Testis (tissue), 3 donors: ENCODE results near the gene PDGFD. TPM values are rescaled to one million over a fixed set of nuclear protein-coding genes. Genes with fewer than 3 reads are reported as not detected.

Experiments
- DNase-seq: peaks from one replicate; pipeline ENCODE4 v3.0.0-alpha.2; 2019
- H3K27ac ChIP-seq, 2 donors: fragments of 200-600 bp; sonication (generic); one replicate each; pipeline ENCODE4 v1.5.1; 2019
- H3K27me3 ChIP-seq: fragments of 200-600 bp; sonication (generic); one replicate; pipeline ENCODE4 v1.5.1; 2019
- H3K36me3 ChIP-seq: fragments of 200-600 bp; sonication (generic); one replicate; pipeline ENCODE4 v1.5.1; 2017; ENCODE audit warnings: low read depth; ENCODE audit errors: missing control alignments
- H3K4me1 ChIP-seq: fragments of 200-600 bp; sonication (generic); one replicate; pipeline ENCODE4 v1.5.1; 2019
- H3K4me3 ChIP-seq, 2 donors: fragments of 200-600 bp; sonication (generic); one replicate each; pipeline ENCODE4 v1.5.1; 2017 to 2019
- H3K9me3 ChIP-seq: fragments of 200-600 bp; sonication (generic); one replicate; pipeline ENCODE4 v1.5.1; 2017
- CTCF ChIP-seq, 3 experiments: fragments of 450-650 bp in 2 of 3; fragments of 200-600 bp in 1 of 3; sonication (generic) in 1 of 3; IDR thresholded peaks; one replicate each; pipeline ENCODE4 v1.5.1; 2016 to 2019; ENCODE audit warnings: antibody characterized with exemption in 3 of 3, mild to moderate bottlenecking in 2 of 3, moderate library complexity in 1 of 3
- POLR2A ChIP-seq: fragments of 450-650 bp; IDR thresholded peaks from one replicate; pipeline ENCODE4 v1.6.1; 2017; ENCODE audit warnings: antibody characterized with exemption, mild to moderate bottlenecking, moderate library complexity
- WGBS, 2 donors: methylation state at CpG; one replicate each; pipeline ENCODE4 v1.1.5; 2018; 5-methylcytosine and 5-hydroxymethylcytosine counted together
- intact Hi-C: fragments of 100-400 bp; cut with DNase I; formaldehyde crosslinking; loops from one replicate; pipeline ENCODE4 v1.15.1; 2023; ENCODE audit warnings: low total_unique reads
- polyA plus RNA-seq: library from polyadenylated mRNA; stranded (reverse); fragments of 350-450 nt; fragmentation: Illumina TruSeq; extraction: RNeasy Lipid Tissue Mini Kit (QIAGEN cat#74804); gene quantifications from one replicate; pipeline ENCODE4 v1.2.3, GENCODE V29; 2014; ENCODE audit warnings: low read depth, low replicate concordance; ENCODE audit not compliant: insufficient read depth
- total RNA-seq, 2 donors: library from RNA; depleted of rRNA; stranded (reverse); fragments of >200 nt; gene quantifications; one replicate each; pipeline ENCODE4 v1.2.3, GENCODE V29; 2016

Gene PDGFD
- total and polyA plus RNA-seq, 3 donors from 2014 or later: 6.0 to 8.1 (median 8.0) TPM

- H3K36me3 ChIP-seq: no peaks in the 10 kb centered on the region
- H3K4me3 ChIP-seq: no peak overlapping the region
- no peak for DNase-seq
- H3K4me1 ChIP-seq: no peaks in the 10 kb centered on the region
- no peaks in the 10 kb centered on the region for H3K9me3 ChIP-seq
- intact Hi-C loops: no loop called here
- no peaks in the 10 kb centered on the region for H3K27me3 ChIP-seq
- no peak overlapping the region for H3K27ac ChIP-seq
- TF ChIP-seq CTCF (IDR thresholded peaks at IDR 0.05): no peak
- TF ChIP-seq POLR2A: no peak
Observed at GRCh38 chr11:103923451-103923931, 240.5 kb downstream of the PDGFD start.

- Histone ChIP-seq H3K9me3 (no peaks in the 10 kb centered on the region), H3K36me3 (no peaks in the 10 kb centered on the region), H3K27me3 (no peaks in the 10 kb centered on the region), H3K4me1 (no peaks in the 10 kb centered on the region), H3K27ac (no peak overlapping the region), H3K4me3 (no peak overlapping the region)
- TF ChIP-seq CTCF (IDR thresholded peaks at IDR 0.05) (no peak), POLR2A (no peak)
- intact Hi-C loops: no loop called here
- no peak for DNase-seq
Observed at GRCh38 chr11:103920933-103921332, 243.0 kb downstream of the PDGFD start.

- intact Hi-C loops: no loop called here
- Histone ChIP-seq H3K4me3 (no peak overlapping the region), H3K36me3 (no peaks in the 10 kb centered on the region), H3K4me1 (no peaks in the 10 kb centered on the region), H3K27ac (no peak overlapping the region), H3K27me3 (no peaks in the 10 kb centered on the region), H3K9me3 (no peaks in the 10 kb centered on the region)
- DNase-seq: no peak
- WGBS, 2 donors: 88 to 95% methylated on average over 1 of the region's 1 CpG
- TF ChIP-seq POLR2A: no peak
- no peak for TF ChIP-seq CTCF (IDR thresholded peaks at IDR 0.05)
Observed at GRCh38 chr11:103920449-103920848, 243.5 kb downstream of the PDGFD start.

- H3K27me3 ChIP-seq: no peaks in the 10 kb centered on the region
- 67 to 88% methylated on average over 3 to 7 of the region's 7 CpGs for WGBS, 2 donors
- intact Hi-C loops: no loop called here
Observed at GRCh38 chr11:103910721-103911120, 253.2 kb downstream of the PDGFD start.

More at GRCh38 chr11:103910721-103911120, 253.2 kb downstream of the PDGFD start:
- Histone ChIP-seq H3K4me3 (no peak overlapping the region), H3K9me3 (no peaks in the 10 kb centered on the region), H3K4me1 (no peaks in the 10 kb centered on the region), H3K27ac (no peak overlapping the region), H3K36me3 (no peaks in the 10 kb centered on the region)
- TF ChIP-seq POLR2A: no peak
- TF ChIP-seq CTCF (IDR thresholded peaks at IDR 0.05): no peak
- DNase-seq: no peak
